B cell (primary cell): Measurements from ENCODE around the gene PLCL1. TPM values are rescaled to one million over a fixed set of nuclear protein-coding genes. Genes with fewer than 3 reads are reported as not detected.

Source experiments
- ATAC-seq: fragments of 200-7000 bp; cut with Tn5 transposase; one replicate; pipeline ENCODE4 v1.10.0; 2021; ENCODE audit warnings: low read depth, mild to moderate bottlenecking, moderate number of reproducible peaks, moderate library complexity
- CTCF ChIA-PET: fragments of 350-600 bp; sonication (Branson Sonifier 250); formaldehyde crosslinking; loops from one replicate; lab custom pipeline; 2021; ENCODE audit warnings: antibody characterized with exemption, inconsistent platforms; lab: Charles Lee
- POLR2A ChIA-PET: fragments of 350-600 bp; sonication (Branson Sonifier 250); formaldehyde crosslinking; loops from one replicate; lab custom pipeline; 2021; ENCODE audit warnings: antibody characterized with exemption; lab: Charles Lee
- DNase-seq: peaks from one replicate; pipeline ENCODE4 v3.0.0; 2013
- H2AFZ ChIP-seq: 2 replicates; pipeline ENCODE4 v1.6.1; 2012; ENCODE audit warnings: mild to moderate bottlenecking, low read depth, low read length; ENCODE audit not compliant: insufficient read depth, poor library complexity, severe bottlenecking
- H3K27ac ChIP-seq, 2 donors: 1 replicate in 1 of 2; 2 replicates in 1 of 2; pipeline ENCODE4 v1.5.1; 2012 to 2013; ENCODE audit warnings: low read length in 2 of 2, mild to moderate bottlenecking in 2 of 2, moderate library complexity in 1 of 2
- H3K27me3 ChIP-seq, 4 experiments: fragments of 200-600 bp in 1 of 4; sonication (generic) in 1 of 4; replicated peaks in 1 of 4; 1 replicate in 2 of 4; 2 replicates in 2 of 4; pipeline versions ENCODE4 v1.6.1 to v1.7.0; 2013 to 2016; ENCODE audit warnings: low read length in 3 of 4, mild to moderate bottlenecking in 2 of 4, mixed read lengths in 1 of 4, moderate library complexity in 1 of 4; ENCODE audit not compliant: insufficient read depth in 4 of 4, control insufficient read depth in 3 of 4; ENCODE audit errors: control extremely low read depth in 1 of 4
- H3K36me3 ChIP-seq, 2 experiments: replicated peaks in 1 of 2; 1 replicate in 1 of 2; 2 replicates in 1 of 2; pipeline versions ENCODE4 v1.6.1 to v1.7.1; 2013; ENCODE audit warnings: low read length in 1 of 2; ENCODE audit not compliant: insufficient read depth in 2 of 2, control insufficient read depth in 1 of 2; ENCODE audit errors: control extremely low read depth in 1 of 2, extremely low read depth in 1 of 2
- H3K4me1 ChIP-seq, 2 donors: fragments of 200-600 bp in 1 of 2; sonication (generic) in 1 of 2; 1 replicate in 1 of 2; 2 replicates in 1 of 2; pipeline versions ENCODE4 v1.5.1 to v1.6.1; 2013 to 2017; ENCODE audit warnings: low read length in 2 of 2; ENCODE audit not compliant: control insufficient read depth in 2 of 2, insufficient read depth in 2 of 2
- H3K4me2 ChIP-seq: replicated peaks from 2 replicates; pipeline ENCODE3; 2012; ENCODE audit warnings: mild to moderate bottlenecking, low read depth, low read length; ENCODE audit not compliant: poor library complexity, severe bottlenecking
- H3K4me3 ChIP-seq, 5 experiments: fragments of 200-600 bp in 1 of 5; sonication (generic) in 1 of 5; 1 replicate in 3 of 5; 2 replicates in 2 of 5; pipeline versions ENCODE4 v1.5.1 to v1.7.0; 2011 to 2016; ENCODE audit warnings: low read length in 4 of 5, mild to moderate bottlenecking in 4 of 5, low read depth in 2 of 5, control low read depth in 1 of 5, moderate library complexity in 1 of 5; ENCODE audit not compliant: insufficient read depth in 1 of 5; ENCODE audit errors: control extremely low read depth in 1 of 5, extremely low read depth in 1 of 5
- H3K79me2 ChIP-seq: fragments of 200-600 bp; sonication (generic); one replicate; pipeline ENCODE4 v1.6.0; 2016; ENCODE audit warnings: low read length; ENCODE audit not compliant: control insufficient read depth, insufficient read depth
- H3K9ac ChIP-seq: fragments of 200-600 bp; sonication (generic); 2 replicates; pipeline ENCODE4 v1.6.1; 2017; ENCODE audit warnings: mild to moderate bottlenecking, low read length, moderate library complexity
- H3K9me3 ChIP-seq, 3 donors: one replicate each; pipeline versions ENCODE4 v1.6.1 to v1.7.1; 2013; ENCODE audit warnings: low read length in 2 of 3; ENCODE audit not compliant: control insufficient read depth in 2 of 3, insufficient read depth in 1 of 3; ENCODE audit errors: control extremely low read depth in 1 of 3
- H4K20me1 ChIP-seq: 2 replicates; pipeline ENCODE4 v1.6.0; 2012; ENCODE audit warnings: mild to moderate bottlenecking, low read length; ENCODE audit not compliant: insufficient read depth, control insufficient read depth, poor library complexity, severe bottlenecking
- H3K27ac Mint-ChIP-seq: one replicate; pipeline ENCODE4 v1.8.0; 2021; ENCODE audit warnings: mixed read lengths
- H3K27me3 Mint-ChIP-seq: one replicate; pipeline ENCODE4 v1.8.0; 2021; ENCODE audit warnings: mixed read lengths
- H3K4me1 Mint-ChIP-seq: one replicate; pipeline ENCODE4 v1.8.0; 2021; ENCODE audit warnings: mixed read lengths
- H3K4me3 Mint-ChIP-seq: one replicate; pipeline ENCODE4 v1.8.0; 2021; ENCODE audit warnings: mixed read lengths
- H3K9me3 Mint-ChIP-seq: one replicate; pipeline ENCODE4 v1.8.0; 2022; ENCODE audit warnings: mixed read lengths; ENCODE audit not compliant: insufficient read depth
- EZH2 ChIP-seq: IDR thresholded peaks from 2 replicates; pipeline ENCODE4 v1.6.1; 2012; ENCODE audit warnings: borderline replicate concordance, low read depth, mild to moderate bottlenecking, moderate library complexity, low read length; ENCODE audit not compliant: insufficient read depth, poor library complexity, severe bottlenecking
- intact Hi-C: fragments of 100-400 bp; cut with micrococcal nuclease; formaldehyde crosslinking; loops from one replicate; pipeline ENCODE4 v1.10.0; 2022
- polyA plus RNA-seq: library from polyadenylated mRNA; depleted of rRNA; stranded (reverse); fragments of >200 nt; gene quantifications from 2 replicates; pipeline ENCODE4 v1.2.3, GENCODE V29; 2012
- total RNA-seq, 2 donors: library from RNA; stranded (reverse); fragments of 120-200 nt in 1 of 2; gene quantifications; 1 replicate in 1 of 2; 2 replicates in 1 of 2; pipeline versions ENCODE4 v1.2.3 to v1.2.4, GENCODE V29; 2013 to 2022
- TF ChIP-seq, protein P1 (sequence below): fragments of 200-600 bp; IDR thresholded peaks from one replicate; pipeline ENCODE4 v1.8.0; 2022; ENCODE audit warnings: antibody characterized with exemption, mild to moderate bottlenecking

The PLCL1 gene
- total and polyA plus RNA-seq, 2 donors (not counting 1 experiment from before 2014, with no cell fraction given) = 0.07 to 0.25 TPM

DNA sequence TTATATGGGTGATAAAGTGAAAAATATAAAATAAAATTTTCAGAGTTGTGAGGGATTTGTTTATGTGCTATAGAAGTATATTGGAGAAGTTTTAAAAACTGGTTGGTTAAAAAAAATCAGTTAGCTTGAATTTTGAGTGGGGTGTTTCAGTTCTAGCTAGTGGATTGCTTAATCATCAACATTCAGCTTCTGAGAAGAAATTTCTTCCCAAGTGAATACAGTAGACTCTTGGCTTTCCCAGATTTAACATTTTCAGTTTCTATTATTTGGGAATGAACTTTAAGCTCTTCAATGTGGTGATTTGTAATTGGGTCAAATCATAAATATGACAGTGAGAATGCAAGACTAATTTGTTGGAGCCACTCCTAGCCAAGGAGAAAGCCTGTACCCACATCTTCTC is 120.8 kb downstream of the PLCL1 start:
- Histone ChIP-seq H3K79me2 (no peaks in the 10 kb centered on the region), H3K4me1 (no peaks in the 10 kb centered on the region), H4K20me1 (no peaks in the 10 kb centered on the region), H3K27ac (no peak overlapping the region), H3K9ac (no peak overlapping the region), H2AFZ (no peak overlapping the region), H3K36me3 (no peaks in the 10 kb centered on the region), H3K9me3 (no peaks in the 10 kb centered on the region), H3K4me2 (no peak overlapping the region), H3K4me3 (no peak overlapping the region), H3K27me3 (no peaks in the 10 kb centered on the region)
- DNase-seq = no peak
- ChIA-PET CTCF (no interaction called here), POLR2A (no interaction called here)
- intact Hi-C loops = no loop called here
- Mint-ChIP-seq H3K9me3 (no peaks in the 10 kb centered on the region), H3K4me3 (no peak overlapping the region), H3K27ac (no peak overlapping the region), H3K27me3 (peaks cover 3% of the 10 kb centered on the region), H3K4me1 (no peaks in the 10 kb centered on the region)
- TF ChIP-seq, protein P1, sequence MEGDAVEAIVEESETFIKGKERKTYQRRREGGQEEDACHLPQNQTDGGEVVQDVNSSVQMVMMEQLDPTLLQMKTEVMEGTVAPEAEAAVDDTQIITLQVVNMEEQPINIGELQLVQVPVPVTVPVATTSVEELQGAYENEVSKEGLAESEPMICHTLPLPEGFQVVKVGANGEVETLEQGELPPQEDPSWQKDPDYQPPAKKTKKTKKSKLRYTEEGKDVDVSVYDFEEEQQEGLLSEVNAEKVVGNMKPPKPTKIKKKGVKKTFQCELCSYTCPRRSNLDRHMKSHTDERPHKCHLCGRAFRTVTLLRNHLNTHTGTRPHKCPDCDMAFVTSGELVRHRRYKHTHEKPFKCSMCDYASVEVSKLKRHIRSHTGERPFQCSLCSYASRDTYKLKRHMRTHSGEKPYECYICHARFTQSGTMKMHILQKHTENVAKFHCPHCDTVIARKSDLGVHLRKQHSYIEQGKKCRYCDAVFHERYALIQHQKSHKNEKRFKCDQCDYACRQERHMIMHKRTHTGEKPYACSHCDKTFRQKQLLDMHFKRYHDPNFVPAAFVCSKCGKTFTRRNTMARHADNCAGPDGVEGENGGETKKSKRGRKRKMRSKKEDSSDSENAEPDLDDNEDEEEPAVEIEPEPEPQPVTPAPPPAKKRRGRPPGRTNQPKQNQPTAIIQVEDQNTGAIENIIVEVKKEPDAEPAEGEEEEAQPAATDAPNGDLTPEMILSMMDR = no peak
- TF ChIP-seq EZH2 = no peak
- no peak for ATAC-seq

DNA sequence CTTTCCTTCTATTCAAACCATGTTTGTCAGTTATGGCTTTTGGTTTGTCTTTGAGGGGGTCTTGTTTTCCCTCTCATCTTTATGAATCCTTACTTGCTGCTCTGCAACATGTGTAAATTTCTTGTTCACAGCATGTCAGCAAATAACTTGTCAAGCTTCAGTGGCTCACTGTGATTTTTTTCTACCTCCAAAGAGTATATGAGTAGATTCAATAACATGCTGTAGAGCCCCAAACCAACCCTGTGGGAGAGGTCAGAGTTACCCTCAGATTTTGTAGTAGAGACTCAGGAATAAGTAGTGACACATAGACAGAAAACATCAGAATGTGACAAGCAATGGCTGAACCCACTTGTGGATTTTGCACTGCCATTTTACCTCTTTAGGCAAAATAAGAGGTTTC is 121.6 kb downstream of the PLCL1 start:
- Histone ChIP-seq H3K27ac (no peak overlapping the region), H3K79me2 (no peaks in the 10 kb centered on the region), H2AFZ (no peak overlapping the region), H3K9ac (no peak overlapping the region), H4K20me1 (no peaks in the 10 kb centered on the region), H3K4me1 (no peaks in the 10 kb centered on the region), H3K4me2 (no peak overlapping the region), H3K36me3 (no peaks in the 10 kb centered on the region), H3K9me3 (no peaks in the 10 kb centered on the region), H3K27me3 (peaks cover 0 to 3% (median 0%) of the 10 kb centered on the region in 4 experiments), H3K4me3 (no peak overlapping the region)
- Mint-ChIP-seq H3K27me3 (peaks cover 3% of the 10 kb centered on the region), H3K4me3 (no peak overlapping the region), H3K9me3 (no peaks in the 10 kb centered on the region), H3K27ac (no peak overlapping the region), H3K4me1 (no peaks in the 10 kb centered on the region)
- no peak for TF ChIP-seq EZH2
- TF ChIP-seq, protein P1 = no peak
- no peak for DNase-seq
- CTCF ChIA-PET = no interaction called here
- intact Hi-C loops = no loop called here
- no peak for ATAC-seq
- POLR2A ChIA-PET = no interaction called here
